Kidney epithelial cell (primary cell): ENCODE measurements around the gene OR52I1. TPM values are rescaled to one million over a fixed set of nuclear protein-coding genes. Genes with fewer than 3 reads are reported as not detected.

Experiments used
- DNase-seq: peaks from one replicate; pipeline ENCODE4 v3.0.0-alpha.2; 2010; ENCODE audit warnings: low read depth
- H3K27me3 ChIP-seq: 2 replicates; pipeline ENCODE4 v1.6.0; 2011; ENCODE audit warnings: low read length; ENCODE audit not compliant: control insufficient read depth, insufficient read depth
- H3K36me3 ChIP-seq: 2 replicates; pipeline ENCODE4 v1.5.1; 2011; ENCODE audit warnings: low read length; ENCODE audit not compliant: control insufficient read depth, insufficient read depth
- H3K4me3 ChIP-seq: 2 replicates; pipeline ENCODE4 v1.5.1; 2011; ENCODE audit warnings: low read depth, mild to moderate bottlenecking, control low read depth, low read length
- CTCF ChIP-seq: IDR thresholded peaks from 2 replicates; pipeline ENCODE4 v1.5.1; 2011; ENCODE audit warnings: mild to moderate bottlenecking, moderate library complexity, low read length, control low read depth, inconsistent platforms; ENCODE audit not compliant: insufficient read depth, poor library complexity, severe bottlenecking
- total RNA-seq: library from RNA; depleted of rRNA; stranded (reverse); fragments of >200 nt; gene quantifications from 2 replicates; pipeline ENCODE4 v1.2.3, GENCODE V29; 2015

OR52I1 gene
- not detected in 2 replicates for total RNA-seq

GRCh38 chr11:4593739-4594138 lies at the start of gene OR52I1:
OR52I1 (plus strand) TSS chr11:4594039; CDS start chr11:4594039, 0 bp downstream.
- no peak within 1 kb of the TSS for H3K4me3 ChIP-seq
- no peak for TF ChIP-seq CTCF
- no peaks in the 10 kb centered on the region for H3K36me3 ChIP-seq
- no peak for DNase-seq
- no peaks in the 10 kb centered on the region for H3K27me3 ChIP-seq

- no peak for DNase-seq
- no peaks in the 10 kb centered on the region for H3K27me3 ChIP-seq
- no peak for TF ChIP-seq CTCF
- no peaks in the 10 kb centered on the region for H3K36me3 ChIP-seq
- no peak within 1 kb of the TSS for H3K4me3 ChIP-seq
Measured at GRCh38 chr11:4544891-4545290, 48.9 kb upstream of the OR52I1 start, which contains the start of gene OR52M1. OR52M1 (plus strand) TSS chr11:4545191; CDS start chr11:4545191, 0 bp downstream.

- H3K4me3 ChIP-seq: no peak overlapping the region
- DNase-seq: no peak
- no peaks in the 10 kb centered on the region for H3K27me3 ChIP-seq
- TF ChIP-seq CTCF: no peak
- no peaks in the 10 kb centered on the region for H3K36me3 ChIP-seq
Measured at GRCh38 chr11:4546878-4547277, 47.0 kb upstream of the OR52I1 start.

GRCh38 chr11:4547416-4547815 lies 46.4 kb upstream of the OR52I1 start:
- Histone ChIP-seq H3K4me3 (no peak overlapping the region), H3K36me3 (no peaks in the 10 kb centered on the region), H3K27me3 (no peaks in the 10 kb centered on the region)
- no peak for DNase-seq
- no peak for TF ChIP-seq CTCF

- Histone ChIP-seq H3K4me3 (no peak overlapping the region), H3K36me3 (no peaks in the 10 kb centered on the region), H3K27me3 (no peaks in the 10 kb centered on the region)
- no peak for DNase-seq
- peak; percentile 22 for TF ChIP-seq CTCF
Measured at GRCh38 chr11:4551346-4551979, 42.4 kb upstream of the OR52I1 start.
